Activated CD4-positive, alpha-beta T cell treated with anti-CD3 and anti-CD28 coated beads, Interleukin-2, Interleukin-4, amounts not matched to agents 100 ng/mL and 50 ng/mL, durations not matched to agents 16 hours and 8 hours (primary cell): ENCODE data around the gene CCDC192.

Source experiments
- DNase-seq: peaks from one replicate; pipeline ENCODE4 v3.0.0-alpha.2; 2020; ENCODE audit warnings: low spot score

The CCDC192 gene

GRCh38 chr5:127923804-127924570 is 220.8 kb downstream of the CCDC192 start:
- DNase-seq, result no peak

GRCh38 chr5:127924606-127925005 is 221.4 kb downstream of the CCDC192 start:
- no peak for DNase-seq

- no peak for DNase-seq
Observed at GRCh38 chr5:127925916-127926315, 222.7 kb downstream of the CCDC192 start.

DNA sequence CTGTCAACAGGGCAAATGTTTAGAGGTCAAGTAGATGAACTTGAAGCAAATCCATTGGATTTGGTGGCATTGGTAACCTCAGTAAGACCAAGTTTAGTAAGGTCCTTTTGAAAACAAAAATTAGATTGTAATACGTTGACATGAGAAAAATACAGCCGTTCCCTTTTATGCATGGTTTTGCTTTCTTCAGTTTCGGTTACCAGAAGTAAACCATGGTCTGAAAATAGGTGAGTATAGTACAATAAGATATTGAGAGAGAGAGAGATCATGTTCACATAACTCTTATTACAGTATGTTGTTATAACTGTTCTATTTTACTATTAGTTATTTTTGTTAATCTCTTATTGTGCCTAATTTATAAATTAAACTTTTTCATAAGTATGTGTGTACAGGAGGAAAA is 223.8 kb downstream of the CCDC192 start:
- DNase-seq, result no peak

- DNase-seq, result no peak
Observed at GRCh38 chr5:127928053-127928452, 224.9 kb downstream of the CCDC192 start.

DNA sequence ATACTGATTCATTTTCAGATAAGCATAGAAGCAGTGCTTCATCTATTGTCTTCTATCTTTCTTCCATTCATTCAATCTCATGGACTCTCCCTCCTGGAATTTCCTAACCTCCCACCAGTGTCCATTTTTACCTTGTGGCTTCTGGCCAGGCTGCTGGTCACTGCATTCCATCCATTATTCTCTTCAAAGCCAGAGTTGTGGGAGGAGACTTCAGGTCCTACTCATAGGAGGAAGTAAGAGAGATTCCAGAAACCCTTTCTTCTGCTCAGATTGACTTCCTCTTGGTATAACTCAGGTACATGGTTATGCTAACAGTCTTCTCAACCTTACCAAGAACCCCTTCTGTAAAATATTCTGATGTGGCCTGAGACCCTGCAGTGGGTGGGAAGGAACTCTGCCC is 227.1 kb downstream of the CCDC192 start:
- no peak for DNase-seq

- no peak for DNase-seq
Observed at GRCh38 chr5:127931396-127931795, 228.2 kb downstream of the CCDC192 start.

GRCh38 chr5:127933348-127933747 is 230.2 kb downstream of the CCDC192 start:
- no peak for DNase-seq

GRCh38 chr5:127934791-127935256 is 231.6 kb downstream of the CCDC192 start:
- no peak for DNase-seq

DNA sequence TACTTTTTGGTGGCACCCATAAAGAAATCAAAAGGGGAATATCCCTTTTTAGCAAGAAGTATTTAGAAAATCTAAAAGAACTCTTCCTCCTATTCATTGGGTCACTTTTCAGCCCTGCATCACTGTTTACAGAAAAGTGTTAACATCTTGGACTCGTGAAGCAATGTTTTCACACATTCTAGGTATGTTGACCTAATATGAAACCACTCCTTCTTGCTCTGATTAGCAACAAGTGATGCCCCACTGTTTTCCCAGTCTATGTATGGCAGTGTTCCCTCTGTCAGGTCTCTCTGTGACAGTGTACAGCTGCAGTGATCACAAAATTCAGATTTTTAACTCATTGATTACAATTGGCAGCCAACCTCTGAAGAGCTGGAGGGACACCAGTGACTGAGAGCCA is 232.2 kb downstream of the CCDC192 start:
- DNase-seq, result no peak

- DNase-seq, result no peak
Observed at GRCh38 chr5:127936439-127936972, 233.3 kb downstream of the CCDC192 start.

DNA sequence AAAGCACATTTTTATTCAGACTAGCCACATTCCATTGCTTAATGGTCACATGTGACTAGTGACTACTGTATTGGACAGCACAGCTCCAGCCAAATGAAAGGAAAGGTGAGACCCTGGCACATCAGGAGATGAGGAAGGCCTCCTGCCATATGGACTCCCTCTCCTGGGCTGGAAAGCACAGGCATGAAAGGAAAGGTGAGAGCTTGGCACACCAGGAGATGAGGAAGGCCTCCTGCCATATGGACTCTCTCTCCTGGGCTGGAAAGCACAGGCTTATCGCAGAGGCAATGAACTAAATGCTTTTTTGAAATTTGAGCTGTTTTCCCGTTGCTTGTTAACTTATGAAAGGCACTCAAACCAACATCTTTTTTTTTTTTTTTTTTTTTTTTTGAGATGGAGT is 235.6 kb downstream of the CCDC192 start:
- no peak for DNase-seq

DNA sequence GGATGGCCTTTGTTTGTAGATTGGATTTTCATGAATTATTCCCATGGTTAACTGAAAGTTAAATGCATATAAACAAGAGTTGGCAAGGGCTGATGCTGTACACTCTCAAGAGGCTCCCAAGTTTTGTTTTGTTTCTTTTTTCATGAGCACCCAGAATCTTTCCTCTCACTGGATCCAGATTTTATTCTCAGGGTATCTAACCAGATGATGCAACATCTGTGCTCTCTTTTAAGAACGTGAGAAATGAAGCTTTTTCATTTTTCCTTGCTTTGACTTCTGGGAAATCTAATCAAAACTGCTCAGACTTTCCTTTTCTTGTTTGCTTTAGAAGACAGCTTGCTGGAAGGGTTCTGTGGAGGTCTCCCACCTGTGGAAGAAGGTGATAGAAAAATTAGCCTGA is 237.7 kb downstream of the CCDC192 start:
- no peak for DNase-seq

- DNase-seq, result no peak
Observed at GRCh38 chr5:127941646-127942045, 238.5 kb downstream of the CCDC192 start.

- no peak for DNase-seq
Observed at GRCh38 chr5:127942246-127943060, 239.3 kb downstream of the CCDC192 start.

GRCh38 chr5:127943061-127943371 is 239.8 kb downstream of the CCDC192 start:
- no peak for DNase-seq

- no peak for DNase-seq
Observed at GRCh38 chr5:127944125-127944524, 240.9 kb downstream of the CCDC192 start.

- DNase-seq, result no peak
Observed at GRCh38 chr5:127947941-127948340, 244.8 kb downstream of the CCDC192 start.

DNA sequence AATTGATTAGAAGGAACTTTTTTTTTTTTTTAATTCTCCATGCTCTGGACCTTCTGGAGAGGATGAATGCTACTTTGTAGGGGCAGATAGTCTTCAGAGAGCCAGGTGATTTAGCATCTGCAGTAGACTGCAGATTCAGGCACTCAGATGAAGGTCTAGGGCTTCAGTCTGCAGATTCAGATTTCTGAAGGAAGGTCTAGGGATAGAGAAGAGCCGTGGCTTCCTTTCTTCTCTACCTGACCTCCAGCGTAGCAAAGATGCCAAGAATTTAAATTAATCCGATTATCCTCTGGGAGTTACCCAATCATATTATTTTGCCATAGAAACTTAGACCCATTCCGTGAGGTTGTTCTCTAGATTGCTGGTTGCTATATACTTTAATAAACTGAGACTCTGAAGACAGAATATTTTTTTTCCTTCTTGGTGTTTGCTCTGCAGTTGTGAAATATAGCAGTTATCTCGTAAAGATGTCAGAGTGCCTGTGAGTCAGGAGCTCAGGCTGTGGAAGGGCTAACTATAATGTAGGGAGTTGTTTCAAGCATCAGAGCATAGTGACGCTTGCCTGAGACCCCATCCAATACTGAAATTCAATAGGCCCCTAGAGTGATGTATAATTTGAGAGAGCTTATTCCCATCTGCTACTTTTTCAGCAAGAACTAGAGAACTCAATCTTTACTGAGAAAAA is 247.7 kb downstream of the CCDC192 start:
- no peak for DNase-seq

DNA sequence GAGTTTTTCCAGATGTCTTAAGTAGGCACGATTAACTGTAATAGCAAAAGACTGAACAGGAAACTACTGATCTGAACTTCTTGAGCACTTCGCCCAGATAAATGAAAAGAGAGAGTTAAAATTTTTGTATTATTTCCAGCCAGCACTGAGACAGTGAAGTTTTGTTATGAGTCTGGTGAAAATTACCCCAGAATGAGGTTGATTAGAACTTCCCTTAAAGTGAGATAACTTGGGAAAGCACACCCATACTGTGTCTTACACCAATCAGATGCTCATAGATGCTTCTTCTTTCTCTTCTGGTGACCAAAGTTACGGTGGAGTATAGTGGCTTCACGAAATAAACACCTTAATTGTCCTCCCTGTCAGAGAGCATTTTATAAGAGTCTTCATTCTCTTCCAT is 248.6 kb downstream of the CCDC192 start:
- no peak for DNase-seq

- no peak for DNase-seq
Observed at GRCh38 chr5:127957183-127957582, 254.0 kb downstream of the CCDC192 start.

- no peak for DNase-seq
Observed at GRCh38 chr5:127957701-127958239, 254.6 kb downstream of the CCDC192 start.
